Stimulated activated effector memory CD8-positive, alpha-beta T cell treated with anti-CD3 and anti-CD28 coated beads, Interleukin-12 subunit alpha, Interleukin-12 subunit beta, amount 100 ng/mL, for 72 hours (primary cell): Measurements from ENCODE around the gene GFRAL.

ENCODE experiments used
- ATAC-seq: fragments of 150-1000 bp; cut with Tn5 transposase; 2 replicates; pipeline ENCODE4 v1.10.0; 2021
- DNase-seq, 2 donors: peaks; one replicate each; pipeline ENCODE4 v3.0.0; 2021 to 2022; ENCODE audit warnings: low spot score in 2 of 2
- H3K27ac Mint-ChIP-seq: one replicate; pipeline ENCODE4 v1.8.0; 2022; ENCODE audit warnings: mild to moderate bottlenecking, mixed read lengths
- H3K36me3 Mint-ChIP-seq: one replicate; pipeline ENCODE4 v1.8.0; 2022; ENCODE audit warnings: mild to moderate bottlenecking, mixed read lengths
- H3K4me1 Mint-ChIP-seq: one replicate; pipeline ENCODE4 v1.8.0; 2022; ENCODE audit warnings: mixed read lengths
- H3K4me3 Mint-ChIP-seq: one replicate; pipeline ENCODE4 v1.8.0; 2022; ENCODE audit warnings: mild to moderate bottlenecking, mixed read lengths
- H3K9me3 Mint-ChIP-seq: one replicate; pipeline ENCODE4 v1.8.0; 2022; ENCODE audit warnings: mixed read lengths

The GFRAL gene

DNA sequence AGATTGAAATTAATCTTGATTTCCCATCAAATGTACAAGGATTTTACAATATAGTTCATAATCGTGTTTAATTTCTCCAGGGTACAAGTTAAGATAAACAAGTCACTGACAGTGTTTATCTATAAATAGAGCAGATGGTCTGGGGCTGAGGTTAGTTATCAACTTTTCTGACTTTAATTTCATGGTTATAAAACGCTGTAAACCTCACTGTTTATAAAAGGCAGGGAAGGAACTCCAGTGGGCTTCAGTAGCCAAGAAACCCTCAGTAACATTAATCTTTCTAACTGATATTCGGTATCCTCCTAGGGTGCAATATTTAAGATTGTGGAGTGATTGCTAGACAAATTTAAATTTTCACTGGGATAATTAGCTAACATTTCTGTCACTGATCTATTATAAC, 68.6 kb downstream of the GFRAL start:
- H3K4me1 Mint-ChIP-seq = no peaks in the 10 kb centered on the region
- no peak for ATAC-seq
- no peak overlapping the region for H3K4me3 Mint-ChIP-seq
- peaks cover 16% of the 10 kb centered on the region for H3K9me3 Mint-ChIP-seq
- no peak overlapping the region for H3K27ac Mint-ChIP-seq
- no peaks in the 10 kb centered on the region for H3K36me3 Mint-ChIP-seq
- no peak for DNase-seq

DNA sequence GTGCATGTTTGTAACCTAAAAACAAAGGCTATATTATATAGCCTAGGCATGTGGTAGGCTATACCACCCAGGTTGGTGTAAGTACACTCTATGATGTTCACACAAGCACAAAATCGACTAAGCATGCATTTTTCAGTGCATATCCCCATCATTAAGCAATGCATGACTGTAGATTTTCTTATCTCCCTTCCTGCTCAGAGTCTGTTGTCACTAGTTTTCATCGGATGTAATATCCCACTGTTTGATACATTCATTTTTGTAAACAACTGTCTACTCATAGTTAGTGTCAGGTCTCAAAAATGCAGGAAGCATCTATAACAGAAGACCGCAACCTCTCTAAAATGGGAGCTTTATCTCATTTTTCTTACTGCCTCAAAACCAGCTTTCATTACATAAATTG, 70.7 kb downstream of the GFRAL start:
- Mint-ChIP-seq H3K4me1 (no peaks in the 10 kb centered on the region), H3K27ac (no peak overlapping the region), H3K9me3 (peaks cover 12% of the 10 kb centered on the region), H3K36me3 (no peaks in the 10 kb centered on the region), H3K4me3 (no peak overlapping the region)
- no peak for DNase-seq
- no peak for ATAC-seq

DNA sequence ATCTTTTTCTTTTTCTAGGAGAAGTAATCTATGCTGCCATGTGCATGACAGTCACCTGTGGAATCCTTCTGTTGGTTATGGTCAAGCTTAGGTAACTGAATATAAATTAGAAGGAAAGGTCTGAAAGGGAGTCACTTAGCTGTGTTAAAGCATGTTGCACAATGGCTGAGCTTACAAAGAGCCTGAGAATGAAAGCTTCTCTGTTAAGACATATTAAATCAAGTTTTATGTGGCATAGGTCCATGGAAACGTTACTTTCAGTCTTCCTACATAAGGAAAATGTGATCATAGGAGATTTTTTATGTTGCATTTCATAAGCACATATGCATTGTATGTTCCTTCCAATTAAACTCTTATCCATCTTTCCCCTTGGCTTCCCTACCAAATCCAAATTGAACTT, 72.1 kb downstream of the GFRAL start:
- no peak for ATAC-seq
- no peak overlapping the region for H3K27ac Mint-ChIP-seq

DNA sequence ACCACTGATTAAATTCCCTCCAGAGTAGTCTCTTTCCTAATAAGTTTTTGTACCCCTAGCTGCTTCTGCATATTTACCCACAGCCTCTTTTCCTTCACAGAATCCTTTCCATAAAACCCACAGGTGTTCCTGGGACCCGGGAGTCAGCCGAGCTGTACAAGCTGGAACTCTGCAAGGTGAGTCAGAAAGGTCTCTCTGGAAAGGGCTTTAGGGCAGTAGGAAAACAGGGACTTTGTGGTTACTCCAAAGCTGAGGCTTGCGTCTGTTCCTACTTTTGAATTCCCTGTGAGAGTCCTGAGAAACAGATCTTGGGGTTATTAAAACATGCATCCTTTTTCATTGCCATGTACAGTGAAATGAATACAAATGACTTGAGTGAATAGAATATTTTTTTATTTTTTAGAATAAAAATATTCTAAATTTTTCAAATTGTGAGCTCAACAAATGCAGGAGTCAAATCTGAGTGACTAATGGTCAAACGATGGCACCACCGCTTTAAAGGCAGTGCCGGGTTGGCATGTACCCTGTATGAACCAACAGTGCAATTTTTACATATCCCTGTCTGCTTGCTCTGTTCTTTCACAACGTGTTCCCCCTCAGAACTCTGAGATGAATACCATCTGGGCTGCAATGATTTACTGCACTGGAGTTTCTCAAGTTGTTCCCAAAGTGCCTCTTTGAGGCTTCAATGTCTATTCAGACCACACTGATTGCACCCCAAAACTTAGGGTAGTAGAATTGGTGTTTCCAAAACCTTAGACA, 78.4 kb downstream of the GFRAL start:
- Mint-ChIP-seq H3K4me3 (no peak overlapping the region), H3K36me3 (no peaks in the 10 kb centered on the region), H3K4me1 (no peaks in the 10 kb centered on the region), H3K9me3 (peaks cover 6% of the 10 kb centered on the region), H3K27ac (no peak overlapping the region)
- DNase-seq = no peak
- no peak for ATAC-seq

More for the DNA sequence above, 72.1 kb downstream of the GFRAL start:
- no peaks in the 10 kb centered on the region for H3K4me1 Mint-ChIP-seq
- DNase-seq = no peak
- no peak overlapping the region for H3K4me3 Mint-ChIP-seq
- H3K9me3 Mint-ChIP-seq = peaks cover 5% of the 10 kb centered on the region
- H3K36me3 Mint-ChIP-seq = no peaks in the 10 kb centered on the region

DNA sequence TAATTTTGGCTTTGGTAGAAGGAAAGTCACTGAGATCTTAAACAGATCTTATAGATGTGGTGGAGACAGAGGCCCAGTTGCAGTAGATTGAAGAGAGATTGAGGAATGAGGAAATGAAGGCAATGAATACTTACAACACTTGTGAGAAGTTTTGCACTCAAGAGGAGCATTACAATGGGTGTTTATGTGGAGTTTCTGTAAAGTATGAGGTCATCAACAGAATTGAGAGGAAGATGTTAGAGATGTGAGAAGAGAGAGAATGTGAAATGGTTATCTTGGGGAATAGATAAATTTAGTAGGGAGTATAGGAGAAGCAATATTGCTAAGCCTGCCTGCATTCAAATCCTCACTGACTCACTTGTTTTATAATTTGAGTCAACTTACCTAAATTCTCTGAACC, 83.4 kb downstream of the GFRAL start:
- Mint-ChIP-seq H3K4me1 (no peaks in the 10 kb centered on the region), H3K4me3 (no peak overlapping the region), H3K9me3 (peaks cover 31% of the 10 kb centered on the region), H3K27ac (no peak overlapping the region), H3K36me3 (no peaks in the 10 kb centered on the region)
- ATAC-seq (no peak), DNase-seq (no peak)

DNA sequence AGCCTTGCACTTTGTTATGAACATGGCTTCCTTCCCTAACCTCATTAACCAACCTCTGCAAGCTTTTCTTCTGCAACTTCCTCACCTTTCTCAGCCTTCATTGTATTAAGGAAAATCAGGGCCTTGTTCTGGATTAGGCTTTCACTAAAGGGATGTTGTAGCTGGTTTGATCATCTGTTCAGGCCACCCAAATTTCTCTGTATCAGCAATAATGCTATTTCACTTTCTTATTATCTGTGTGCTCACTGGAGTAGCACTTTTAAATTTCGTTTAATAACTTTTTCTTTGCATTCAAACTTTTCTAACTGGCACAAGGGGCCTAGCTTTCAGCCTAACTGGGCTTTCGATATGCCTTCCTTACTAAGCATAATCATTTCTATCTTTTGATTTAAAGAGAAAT, 96.7 kb downstream of the GFRAL start:
- DNase-seq (no peak), ATAC-seq (no peak)
- peaks cover 23% of the 10 kb centered on the region for H3K9me3 Mint-ChIP-seq
- H3K27ac Mint-ChIP-seq = no peak overlapping the region
- no peak overlapping the region for H3K4me3 Mint-ChIP-seq
- H3K36me3 Mint-ChIP-seq = no peaks in the 10 kb centered on the region
- H3K4me1 Mint-ChIP-seq = no peaks in the 10 kb centered on the region

DNA sequence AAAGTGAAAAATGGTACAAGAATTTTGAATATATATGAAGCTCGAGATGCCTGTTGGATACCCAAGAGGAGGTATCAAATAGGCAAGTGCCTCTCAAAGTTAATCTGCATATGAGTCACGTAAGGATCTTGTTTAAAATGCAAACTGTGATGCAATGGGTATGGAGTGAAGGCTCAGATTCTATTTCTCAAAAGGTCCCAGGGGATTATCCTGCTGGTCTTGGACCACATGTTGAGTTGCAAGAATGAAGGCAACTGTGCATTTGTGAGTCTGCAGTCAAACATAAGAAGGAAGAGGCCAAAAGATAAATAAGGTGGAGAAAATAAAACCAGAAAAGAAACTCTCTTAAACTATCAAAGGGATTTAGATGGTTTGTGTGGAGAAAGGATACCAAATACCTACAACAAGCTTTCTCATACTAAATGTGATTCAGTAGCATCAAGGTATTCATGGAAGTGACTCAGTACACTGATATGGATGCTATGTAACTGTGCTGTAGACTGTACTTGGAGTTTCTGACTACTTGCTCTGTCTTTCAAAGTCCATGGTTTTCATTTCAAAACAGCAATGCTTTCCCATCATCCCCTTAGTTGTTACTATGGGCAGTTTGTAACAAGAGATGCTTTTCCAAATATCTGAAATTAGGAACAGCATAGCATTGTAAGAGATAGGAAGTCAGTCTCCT, 106.3 kb downstream of the GFRAL start:
- ATAC-seq (no peak), DNase-seq (no peak)
- Mint-ChIP-seq H3K4me3 (no peak overlapping the region), H3K36me3 (no peaks in the 10 kb centered on the region), H3K27ac (no peak overlapping the region), H3K4me1 (no peaks in the 10 kb centered on the region), H3K9me3 (peaks cover 16% of the 10 kb centered on the region)

DNA sequence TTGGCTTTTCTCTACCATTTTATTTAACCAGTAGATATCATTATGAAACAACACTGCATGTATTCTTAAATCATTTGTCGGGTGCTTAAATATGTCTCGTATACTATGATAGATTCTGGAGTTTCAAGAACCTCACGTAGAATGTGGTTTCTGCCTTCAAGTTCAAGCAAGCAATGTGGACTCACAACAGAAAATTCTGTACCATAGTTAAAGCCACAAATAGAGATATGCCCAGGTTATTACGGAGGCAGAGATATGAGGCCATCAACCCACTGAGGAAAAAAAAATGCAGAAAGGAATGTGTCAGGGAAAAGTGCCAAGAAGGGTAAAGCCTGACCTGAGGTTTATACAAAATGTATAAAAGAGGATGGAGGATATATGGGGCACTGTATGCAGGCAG, 109.9 kb downstream of the GFRAL start:
- H3K4me1 Mint-ChIP-seq = no peaks in the 10 kb centered on the region
- no peak for ATAC-seq
- H3K4me3 Mint-ChIP-seq = no peak overlapping the region
- no peak overlapping the region for H3K27ac Mint-ChIP-seq
- H3K36me3 Mint-ChIP-seq = no peaks in the 10 kb centered on the region
- H3K9me3 Mint-ChIP-seq = peaks cover 14% of the 10 kb centered on the region
- no peak for DNase-seq

DNA sequence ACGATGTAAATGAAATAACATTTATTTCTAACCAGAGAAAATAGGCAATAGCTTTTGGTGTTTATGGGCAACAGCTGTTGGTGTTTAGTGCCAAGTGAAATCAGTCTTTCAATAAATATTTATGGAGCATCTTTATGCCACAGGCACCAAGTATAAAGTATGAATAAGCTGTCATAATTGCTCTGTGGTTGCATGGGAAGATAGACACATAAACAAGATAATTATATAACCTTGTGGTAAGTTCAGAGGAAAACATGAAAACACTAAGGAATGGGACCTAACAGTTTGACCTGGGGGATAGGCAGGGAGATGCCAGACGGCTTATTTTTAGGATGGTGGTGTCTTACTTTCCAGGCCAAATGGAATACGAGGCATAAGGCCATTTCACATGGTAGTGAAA, 110.9 kb downstream of the GFRAL start:
- Mint-ChIP-seq H3K4me3 (no peak overlapping the region), H3K9me3 (peaks cover 11% of the 10 kb centered on the region), H3K36me3 (no peaks in the 10 kb centered on the region), H3K4me1 (no peaks in the 10 kb centered on the region), H3K27ac (no peak overlapping the region)
- DNase-seq (no peak), ATAC-seq (no peak)

DNA sequence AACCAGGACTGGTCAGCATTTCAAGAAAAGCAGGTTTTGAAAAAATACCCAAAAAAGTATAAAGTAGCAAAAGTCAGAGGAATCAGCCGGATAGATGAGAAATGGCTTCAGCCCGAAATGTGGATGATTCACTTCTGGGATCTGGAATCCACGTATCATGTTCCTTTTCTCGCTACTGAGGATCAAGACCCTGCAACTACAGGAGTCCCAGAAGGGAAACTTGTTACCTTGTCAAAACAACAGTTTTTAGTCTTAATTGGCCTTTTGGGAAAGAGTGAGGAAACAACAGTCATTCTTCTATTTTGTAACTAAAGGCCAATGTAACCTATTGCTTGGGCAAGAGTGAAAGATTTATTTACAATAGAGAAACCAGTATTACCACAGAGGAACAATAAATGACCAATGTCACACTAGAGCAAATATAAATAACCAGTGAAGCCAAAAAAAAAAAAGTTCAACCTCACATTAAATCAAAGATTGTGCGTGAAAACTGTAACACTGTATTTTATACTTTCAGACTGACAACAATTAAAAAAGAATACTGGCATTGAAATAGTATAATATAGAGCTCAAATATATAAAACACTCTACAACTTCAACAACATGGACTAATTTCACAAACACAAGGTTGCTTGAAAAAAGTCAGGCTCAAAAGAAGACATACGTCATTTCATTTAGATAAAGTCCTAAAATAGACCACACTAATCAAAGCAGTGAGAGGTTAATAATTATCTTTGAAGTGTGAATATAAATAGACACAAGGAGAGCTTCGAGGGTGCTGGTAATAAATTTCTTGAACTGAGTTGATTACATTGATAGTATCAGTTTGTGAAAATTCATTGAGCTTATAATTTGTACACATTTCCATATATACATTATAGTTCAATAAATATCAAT, 116.2 kb downstream of the GFRAL start:
- DNase-seq (no peak), ATAC-seq (no peak)
- Mint-ChIP-seq H3K4me1 (no peaks in the 10 kb centered on the region), H3K9me3 (peaks cover under 1% of the 10 kb centered on the region), H3K4me3 (no peak overlapping the region), H3K36me3 (no peaks in the 10 kb centered on the region), H3K27ac (no peak overlapping the region)

DNA sequence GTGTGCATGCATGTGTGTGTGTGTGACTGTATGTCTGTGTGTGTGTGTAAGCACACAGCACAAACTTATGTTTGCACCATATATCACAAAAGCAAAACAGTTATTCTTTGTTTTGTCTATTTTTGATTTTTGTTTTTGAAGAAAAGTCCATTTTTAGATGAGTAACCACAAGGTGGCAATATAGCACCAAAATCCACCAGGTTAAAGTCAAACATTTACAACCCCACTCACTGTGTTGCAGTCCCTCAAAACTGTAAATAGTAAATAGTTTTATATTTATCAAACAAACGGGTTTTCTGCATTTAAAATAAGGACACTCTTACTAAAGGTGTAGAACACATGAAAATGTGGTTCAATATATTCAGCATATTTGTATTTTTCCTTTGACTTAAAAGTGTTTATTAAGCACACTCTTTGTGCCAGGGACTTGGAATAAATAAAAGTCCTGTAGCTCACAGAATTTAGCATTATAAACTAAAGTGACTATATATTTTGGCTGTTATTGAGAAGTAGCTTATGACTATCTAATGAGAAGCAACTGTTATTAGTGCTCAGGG, 118.5 kb downstream of the GFRAL start:
- DNase-seq = no peak
- Mint-ChIP-seq H3K9me3 (peaks cover 7% of the 10 kb centered on the region), H3K27ac (no peak overlapping the region), H3K4me3 (no peak overlapping the region), H3K4me1 (no peaks in the 10 kb centered on the region), H3K36me3 (no peaks in the 10 kb centered on the region)
- no peak for ATAC-seq

DNA sequence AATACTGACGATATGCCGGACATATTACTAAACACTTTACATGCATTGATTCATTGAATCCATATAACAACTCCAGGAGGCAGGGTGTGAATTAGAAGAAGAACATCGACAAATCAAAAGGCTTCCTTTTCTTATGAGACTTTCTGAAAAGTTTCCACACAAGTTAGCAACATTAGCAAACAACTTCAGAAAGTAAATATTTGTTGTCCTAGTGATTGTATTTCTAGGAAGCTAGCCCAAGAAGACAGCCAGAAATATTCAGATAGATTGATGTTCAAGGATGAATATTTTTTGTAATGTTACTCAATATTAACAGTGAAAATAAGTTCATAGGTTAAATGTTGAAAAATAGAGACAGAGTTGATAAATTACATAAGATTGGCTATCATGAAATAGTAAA, 120.6 kb downstream of the GFRAL start:
- no peak for ATAC-seq
- Mint-ChIP-seq H3K4me1 (no peaks in the 10 kb centered on the region), H3K36me3 (no peaks in the 10 kb centered on the region), H3K27ac (no peak overlapping the region), H3K4me3 (no peak overlapping the region), H3K9me3 (peaks cover 11% of the 10 kb centered on the region)
- DNase-seq = no peak

DNA sequence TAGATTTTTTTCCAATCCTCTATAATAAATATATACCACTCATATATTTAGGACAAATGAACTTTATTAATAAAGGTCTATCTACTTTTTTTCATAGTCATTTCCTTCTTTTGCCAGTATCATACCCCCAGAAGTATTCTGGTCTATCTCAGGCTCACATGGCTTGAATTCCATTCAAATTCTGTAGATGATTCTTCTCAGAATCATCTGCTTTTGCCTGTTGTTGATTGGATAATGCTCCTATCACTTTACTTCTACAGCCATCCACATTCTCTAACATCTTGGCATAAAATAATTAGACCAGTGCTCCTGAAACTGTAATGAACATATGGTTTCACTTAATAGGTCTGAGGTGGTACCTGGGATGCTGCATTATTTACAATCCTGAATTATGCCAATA, 121.2 kb downstream of the GFRAL start:
- Mint-ChIP-seq H3K4me1 (no peaks in the 10 kb centered on the region), H3K36me3 (no peaks in the 10 kb centered on the region), H3K4me3 (no peak overlapping the region), H3K9me3 (peaks cover 12% of the 10 kb centered on the region), H3K27ac (no peak overlapping the region)
- ATAC-seq = no peak
- DNase-seq = no peak

DNA sequence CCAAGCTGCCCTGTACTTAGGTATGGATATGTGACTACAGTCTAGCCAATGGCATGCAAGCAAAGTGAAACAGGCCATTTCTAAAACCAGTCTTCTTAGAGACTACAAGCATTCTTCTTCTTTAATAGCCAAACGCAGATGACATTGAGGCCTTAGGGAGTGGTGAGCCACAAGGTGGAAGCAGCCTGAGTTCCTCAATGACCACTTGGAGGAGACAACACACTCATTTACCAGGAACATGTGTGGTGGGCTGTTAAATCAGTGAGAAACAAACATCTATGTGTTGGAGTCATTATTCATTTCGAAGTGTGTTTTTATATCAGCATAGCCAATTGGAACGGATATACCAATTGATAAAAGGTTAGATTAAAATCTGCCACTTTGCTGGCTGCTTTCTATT, 122.0 kb downstream of the GFRAL start:
- no peak for ATAC-seq
- H3K36me3 Mint-ChIP-seq = no peaks in the 10 kb centered on the region
- no peak overlapping the region for H3K4me3 Mint-ChIP-seq
- H3K4me1 Mint-ChIP-seq = no peaks in the 10 kb centered on the region
- no peak for DNase-seq
- peaks cover 12% of the 10 kb centered on the region for H3K9me3 Mint-ChIP-seq
- no peak overlapping the region for H3K27ac Mint-ChIP-seq

DNA sequence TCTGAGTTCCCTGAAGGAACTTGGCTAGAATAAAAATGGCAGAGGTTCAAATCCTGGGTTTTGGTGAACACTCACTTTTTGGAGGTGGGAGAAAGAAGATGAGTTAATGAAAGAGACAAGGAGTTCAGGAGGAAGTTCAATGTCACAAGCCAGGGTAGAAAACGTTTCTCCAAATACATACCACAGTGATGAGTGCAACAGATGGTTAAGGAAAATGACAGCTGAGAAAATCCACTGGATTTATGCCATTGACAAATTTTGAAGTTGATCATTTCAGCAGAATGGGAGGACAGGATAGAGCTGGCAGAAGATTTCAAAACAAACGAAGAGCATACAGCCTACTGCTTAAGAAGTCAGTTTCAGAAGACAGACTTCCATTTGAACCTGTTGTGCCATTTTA, 122.7 kb downstream of the GFRAL start:
- ATAC-seq = no peak
- DNase-seq = no peak
- Mint-ChIP-seq H3K27ac (no peak overlapping the region), H3K36me3 (no peaks in the 10 kb centered on the region), H3K9me3 (peaks cover 16% of the 10 kb centered on the region), H3K4me3 (no peak overlapping the region), H3K4me1 (no peaks in the 10 kb centered on the region)
